A172 (cell line): ENCODE results near the gene CFAP43. TPM values are rescaled to one million over a fixed set of nuclear protein-coding genes. Genes with fewer than 3 reads are reported as not detected.
A peak's percentile ranks its signal among the peaks of the same experiment; 100 is the strongest.
"Not testable (repeated sequence)": the region's sequence is repeated elsewhere in the genome, so short reads cannot be mapped to it uniquely, and the experiment has no call there.

ENCODE experiments used
- DNase-seq: peaks from one replicate; pipeline ENCODE4 v3.0.0-alpha.2; 2015; ENCODE audit warnings: low spot score
- total RNA-seq: library from RNA; depleted of rRNA; stranded (reverse); fragments of >200 nt; shearing (Covaris generic); gene quantifications from 2 replicates; pipeline ENCODE4 v1.2.3, GENCODE V29; 2014

The CFAP43 gene
- total RNA-seq, 1 experiment from 2014 or later: 0.07 TPM

- DNase-seq: no peak
These were observed 494 bp upstream of the CFAP43 start for GRCh38 chr10:104232613-104233102.

DNA sequence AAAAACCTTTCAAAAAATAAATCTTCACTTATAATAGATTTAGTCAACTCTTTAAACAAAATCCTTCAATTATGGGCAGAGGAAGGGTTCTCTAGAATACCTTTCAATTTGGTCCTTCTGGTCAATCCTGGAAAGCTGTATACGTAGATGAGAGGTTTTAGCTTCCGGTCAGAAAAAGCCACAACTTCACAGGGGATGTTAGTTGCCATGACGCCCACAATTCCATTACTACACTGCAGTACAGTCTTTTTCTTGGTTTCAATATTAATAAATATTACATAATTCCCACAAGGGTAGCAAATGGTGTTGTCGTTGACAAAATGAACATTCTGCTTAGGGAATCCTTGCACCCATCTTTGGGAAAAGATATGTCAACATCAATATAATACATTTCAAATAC is 1.7 kb downstream of the CFAP43 start:
- DNase-seq: no peak

GRCh38 chr10:104223304-104223703 is 8.9 kb downstream of the CFAP43 start:
- DNase-seq: no peak

- DNase-seq: no peak
These were observed 11.6 kb downstream of the CFAP43 start for GRCh38 chr10:104220522-104220921.

DNA sequence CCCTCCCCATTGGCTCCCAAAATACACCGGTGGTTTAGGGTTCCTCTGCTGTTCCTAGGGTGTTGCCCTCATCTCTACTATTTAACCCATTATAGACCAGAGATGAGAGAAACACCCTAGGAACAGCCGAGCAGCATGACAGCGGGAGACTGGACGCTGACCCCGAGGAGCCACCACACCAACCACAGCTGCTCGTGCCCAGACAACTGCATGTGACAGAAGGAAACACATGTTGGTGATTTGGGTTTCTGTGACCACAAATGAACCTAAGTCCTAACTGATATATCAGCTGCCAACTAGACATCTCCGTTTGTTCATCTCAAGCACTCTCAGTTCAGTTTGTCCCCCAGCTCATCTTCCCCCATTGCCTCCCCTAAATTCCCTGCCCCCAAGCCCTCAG is 13.4 kb downstream of the CFAP43 start:
- DNase-seq: no peak

DNA sequence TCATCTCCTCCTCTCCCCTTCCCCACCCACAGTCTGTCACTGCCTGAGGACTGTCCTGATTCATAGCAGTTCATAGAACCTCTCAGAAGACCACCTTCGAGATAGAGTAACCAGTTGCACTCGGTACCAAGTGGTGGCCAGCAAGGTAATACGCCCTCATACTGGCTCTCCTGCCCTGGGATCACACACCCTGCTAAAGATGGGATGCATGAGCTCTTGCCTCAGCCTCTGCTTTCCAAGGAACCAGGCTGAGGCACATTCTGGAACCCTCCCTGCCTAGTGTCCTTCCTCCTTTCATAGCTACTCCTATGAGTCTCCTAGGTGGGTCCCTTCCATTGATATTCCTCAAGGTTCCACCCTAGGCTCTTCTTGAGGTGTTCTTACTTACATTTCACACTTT is 15.5 kb downstream of the CFAP43 start:
- DNase-seq: no peak

DNA sequence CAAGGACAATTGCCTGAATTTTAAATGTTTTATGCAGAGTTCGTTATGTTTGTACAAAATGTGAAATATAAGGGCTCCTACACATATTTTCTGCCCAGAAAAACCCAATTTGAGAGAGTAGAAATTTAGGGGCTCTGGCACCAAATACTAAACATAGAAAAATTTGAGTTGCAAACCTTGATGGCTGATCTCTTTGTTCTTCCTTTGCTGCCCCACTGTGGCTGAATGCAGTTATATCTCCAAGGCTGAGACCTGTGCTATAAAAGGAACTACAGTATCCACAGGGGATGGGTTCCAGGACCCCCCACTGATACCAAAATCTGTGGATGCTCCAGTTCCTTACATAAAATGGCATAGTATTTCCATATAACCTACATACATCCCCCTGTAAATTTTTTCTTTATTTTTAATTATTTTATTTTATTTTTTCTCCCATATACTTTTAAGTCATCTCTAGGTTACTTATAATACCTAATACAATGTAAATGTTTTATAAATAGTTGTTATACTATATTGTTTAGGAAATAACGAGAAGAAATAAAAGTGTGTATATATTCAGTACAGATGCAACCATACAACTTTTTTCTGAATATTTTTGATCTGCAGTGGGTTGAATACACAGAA is 22.5 kb downstream of the CFAP43 start:
- peak; percentile 35 for DNase-seq

DNA sequence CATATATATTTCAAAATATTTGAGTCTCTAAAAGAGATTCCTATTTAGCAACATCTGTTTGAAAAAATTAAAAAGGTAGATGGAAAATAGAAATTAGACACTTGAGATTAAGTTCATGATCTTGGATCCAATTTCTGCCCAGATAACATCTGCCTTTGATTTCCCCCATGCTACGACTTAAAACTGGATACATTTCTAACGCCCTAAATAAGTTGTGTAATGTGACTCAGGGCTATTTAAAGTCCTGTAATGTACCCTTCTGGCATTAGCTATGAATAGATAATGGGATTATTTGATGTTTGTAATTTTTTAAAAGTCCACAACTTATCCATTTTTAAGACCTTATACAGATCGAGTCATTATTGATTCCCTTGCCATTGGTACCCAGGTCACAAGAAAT is 23.4 kb downstream of the CFAP43 start:
- no peak for DNase-seq

DNA sequence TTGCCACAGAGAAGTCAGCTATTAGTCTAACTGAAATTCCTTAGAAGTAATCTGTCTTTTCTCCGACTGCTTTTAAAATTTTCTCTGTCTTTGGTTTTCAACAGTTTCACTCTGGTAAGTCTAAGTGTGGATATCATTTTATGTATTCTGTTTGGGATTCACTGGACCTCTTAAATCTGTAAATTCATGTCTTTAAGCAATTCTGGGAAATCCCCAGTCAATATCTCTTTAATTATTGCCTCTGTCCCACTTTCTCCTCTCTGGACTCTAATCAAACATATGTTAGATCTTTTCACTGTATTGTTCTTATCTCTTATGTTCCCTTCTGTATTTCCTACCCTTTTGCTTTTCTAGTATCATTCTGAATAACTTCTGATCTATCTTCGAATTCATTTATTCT is 29.9 kb downstream of the CFAP43 start:
- no peak for DNase-seq

- DNase-seq: no peak
These were observed 30.5 kb downstream of the CFAP43 start for GRCh38 chr10:104201636-104202035.

- DNase-seq: no peak
These were observed 32.6 kb downstream of the CFAP43 start for GRCh38 chr10:104199567-104199966.

- peak; percentile 18 for DNase-seq
These were observed 34.8 kb downstream of the CFAP43 start for GRCh38 chr10:104197364-104197763.

GRCh38 chr10:104195706-104196105 is 36.5 kb downstream of the CFAP43 start:
- DNase-seq: no peak

DNA sequence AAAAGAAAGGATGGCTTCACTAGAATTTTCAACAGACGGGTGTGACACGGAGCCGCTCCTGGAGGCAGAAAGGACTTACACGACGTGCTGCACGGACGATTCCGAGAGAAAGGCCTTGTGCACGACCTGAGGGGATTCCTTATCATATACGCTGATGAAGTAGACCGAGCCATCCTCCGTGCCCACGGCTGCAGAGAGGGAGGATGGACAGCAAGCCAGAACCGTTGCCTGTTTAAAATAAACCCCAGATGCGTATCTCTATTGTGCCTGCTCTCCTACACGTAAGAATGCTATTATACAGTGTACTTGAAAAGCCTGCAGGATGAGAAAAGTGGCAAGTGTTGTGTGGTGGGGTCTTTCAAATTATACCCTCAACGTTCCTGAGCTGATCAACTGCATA is 38.4 kb downstream of the CFAP43 start:
- no peak for DNase-seq

DNA sequence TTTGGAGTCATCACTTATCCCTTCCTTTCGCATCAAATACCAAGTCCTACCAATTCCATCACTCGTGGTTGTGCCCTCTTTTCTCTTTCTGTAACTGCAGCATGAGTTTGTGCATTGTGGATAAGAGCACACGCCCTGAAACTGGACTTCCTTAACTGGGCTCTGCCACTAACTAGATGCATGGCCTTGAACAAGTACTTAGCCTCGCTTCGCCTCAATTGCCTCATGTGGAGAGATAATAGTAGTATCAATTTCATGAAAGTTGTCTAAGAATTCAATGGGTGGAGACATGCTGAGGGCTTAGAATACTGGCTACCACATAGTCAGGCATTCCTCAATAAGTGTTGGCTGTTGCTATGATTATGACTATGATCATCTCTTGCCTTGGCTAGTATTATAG is 41.5 kb downstream of the CFAP43 start:
- DNase-seq: no peak

DNA sequence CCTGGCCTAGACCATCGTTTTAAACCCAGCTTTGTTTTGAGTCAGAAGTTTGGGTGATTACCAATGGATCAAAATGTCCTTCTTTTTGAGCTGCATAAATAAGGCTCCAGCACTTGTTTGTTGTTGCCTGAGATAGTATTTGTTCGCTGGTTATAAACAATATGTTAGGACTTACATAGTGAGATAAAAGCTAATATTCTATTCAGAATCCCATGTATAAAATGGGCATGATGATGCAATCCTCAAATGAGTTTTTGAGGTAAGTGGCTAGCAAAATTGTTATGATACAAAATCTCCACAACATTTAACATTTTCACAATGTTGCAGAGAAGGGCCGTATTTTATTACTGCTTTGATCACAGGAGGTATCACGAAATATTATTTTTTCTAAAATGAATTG is 48.5 kb downstream of the CFAP43 start:
- no peak for DNase-seq

DNA sequence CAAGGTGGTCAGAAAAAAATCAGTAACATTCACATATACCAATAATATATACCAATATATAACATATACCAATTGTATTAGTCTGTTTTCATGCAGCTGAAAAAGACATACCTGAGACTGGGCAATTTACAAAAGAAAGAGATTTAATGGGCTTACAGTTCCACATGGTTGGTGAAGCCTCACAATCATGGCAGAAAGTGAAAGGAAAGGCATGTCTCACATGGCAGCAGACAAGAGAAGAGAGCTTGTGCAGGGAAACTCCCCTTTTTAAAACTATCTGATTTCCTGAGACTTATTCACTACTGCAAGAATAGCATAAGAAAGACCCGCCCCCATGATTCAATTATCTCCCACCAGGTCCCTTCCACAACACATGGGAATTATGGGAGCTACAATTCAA is 58.0 kb downstream of the CFAP43 start:
- not testable (repeated sequence) for DNase-seq

DNA sequence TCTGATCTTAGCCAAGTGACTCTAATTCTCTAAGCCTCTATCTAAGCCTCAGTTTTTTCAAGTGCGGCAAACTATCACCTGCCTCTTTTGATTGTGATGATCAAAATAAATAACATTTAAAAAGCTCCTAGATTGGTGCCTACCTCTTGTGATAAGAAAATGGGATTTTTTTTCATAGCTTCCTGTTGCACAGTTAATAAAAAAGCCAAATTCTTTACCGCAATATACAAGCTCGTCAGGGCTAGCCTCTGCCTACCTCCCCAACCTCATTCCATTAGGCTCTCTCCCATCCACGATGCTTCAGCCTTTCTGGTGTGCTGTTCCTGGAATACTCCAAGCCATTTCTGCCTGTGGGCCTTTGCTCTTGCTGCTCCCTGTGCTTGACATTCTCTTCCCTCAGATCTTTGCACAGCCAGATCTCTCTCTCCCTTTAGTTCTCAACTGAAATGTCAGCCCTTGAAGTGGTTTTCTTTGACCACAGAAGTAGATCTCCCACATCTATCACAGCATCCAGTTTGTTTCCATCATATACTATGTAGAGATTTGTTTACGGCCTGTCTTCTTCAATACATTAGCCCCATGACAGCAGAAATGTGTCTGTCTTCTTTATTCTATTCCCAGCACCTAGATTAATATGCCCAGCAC is 61.4 kb downstream of the CFAP43 start:
- DNase-seq: no peak

- no peak for DNase-seq
These were observed 76.6 kb downstream of the CFAP43 start for GRCh38 chr10:104155591-104155990.

GRCh38 chr10:104151737-104152136 is 80.4 kb downstream of the CFAP43 start:
- DNase-seq: no peak

DNA sequence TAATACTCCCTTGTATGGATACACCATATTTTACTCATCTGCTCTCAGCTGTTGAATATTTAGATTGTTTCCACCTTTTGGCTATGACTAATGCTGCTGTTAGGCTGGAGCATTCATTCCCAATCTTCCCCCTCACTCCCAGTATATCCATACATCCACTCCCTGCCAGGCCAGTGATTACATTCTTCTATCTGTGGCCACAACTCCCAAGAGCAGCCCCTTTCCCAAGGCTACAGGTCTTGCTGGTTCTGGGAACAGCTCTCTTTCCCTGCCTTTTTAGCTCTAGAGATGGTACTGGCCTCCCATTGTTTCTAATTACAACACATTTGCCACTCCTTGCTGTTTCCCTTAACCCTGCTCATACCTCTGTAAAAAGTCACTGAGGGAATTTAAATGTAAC is 82.0 kb downstream of the CFAP43 start:
- no peak for DNase-seq

DNA sequence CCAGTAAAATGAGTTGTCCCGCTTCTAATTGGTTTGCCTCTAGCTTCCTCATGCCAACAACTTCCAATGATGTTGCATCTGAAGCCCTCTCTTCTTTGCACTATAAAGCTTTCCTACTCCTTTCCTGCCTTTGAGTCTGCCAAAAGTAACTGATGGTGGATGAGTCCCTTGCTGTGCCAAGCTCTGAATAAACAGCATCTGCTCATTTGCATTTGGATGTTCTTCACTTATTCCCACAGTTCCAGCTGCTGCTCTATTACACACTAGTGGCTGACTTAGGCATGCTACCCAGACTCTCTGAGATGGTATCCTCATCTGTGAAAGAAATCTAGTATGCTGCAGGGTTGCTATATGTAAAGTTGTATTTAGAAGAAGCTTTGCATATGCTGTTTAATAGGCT is 85.3 kb downstream of the CFAP43 start:
- no peak for DNase-seq

DNA sequence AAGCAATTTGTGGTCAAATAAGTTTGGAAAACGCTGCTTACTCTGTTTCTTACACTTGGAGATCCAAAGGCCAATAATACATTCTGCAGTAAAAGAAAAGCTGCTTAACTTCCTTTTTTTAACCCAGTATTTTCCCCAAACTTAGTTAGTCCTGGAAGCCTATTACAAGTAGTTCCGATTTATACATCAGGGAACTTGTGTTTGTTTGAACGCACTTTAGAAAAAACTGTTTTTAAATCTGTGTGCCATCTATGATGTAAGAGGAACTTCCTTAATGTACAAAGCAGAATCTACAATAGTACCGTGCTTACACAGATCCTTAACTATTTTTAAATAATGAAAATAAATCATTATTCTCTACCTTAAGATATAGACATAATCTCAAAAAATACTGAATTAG is 87.2 kb downstream of the CFAP43 start:
- no peak for DNase-seq

DNA sequence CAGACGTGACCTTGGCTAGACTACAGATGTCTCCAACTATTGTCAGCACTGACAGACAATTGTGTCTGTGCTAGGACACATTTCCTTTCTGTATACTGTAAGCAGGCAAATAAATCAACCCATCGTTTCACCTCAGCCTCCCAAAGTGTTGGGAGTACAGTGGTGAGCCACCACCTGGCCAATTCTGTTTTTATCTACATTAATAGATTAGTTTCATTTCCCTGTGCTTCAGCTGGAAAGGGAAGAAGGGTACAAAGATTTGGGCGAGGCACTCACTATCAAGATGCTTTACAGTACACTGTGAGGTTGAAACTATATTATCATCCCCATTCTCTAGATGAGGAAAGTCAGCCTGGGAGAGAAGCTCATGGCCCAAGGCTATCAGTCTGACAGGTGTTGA is 88.3 kb downstream of the CFAP43 start:
- DNase-seq: no peak
